GM18499 (cell line): Measurements from ENCODE around the gene TGFB1I1.
A peak's percentile ranks its signal among the peaks of the same experiment; 100 is the strongest.
"Not testable (repeated sequence)": the region's sequence is repeated elsewhere in the genome, so short reads cannot be mapped to it uniquely, and the experiment has no call there.

Source experiments
- ATAC-seq: cut with Tn5 transposase; IDR thresholded peaks from one replicate; pipeline ENCODE4 v1.9.1; 2021; ENCODE audit warnings: moderate number of reproducible peaks; ENCODE audit not compliant: insufficient read depth, unreplicated experiment

Gene TGFB1I1

DNA sequence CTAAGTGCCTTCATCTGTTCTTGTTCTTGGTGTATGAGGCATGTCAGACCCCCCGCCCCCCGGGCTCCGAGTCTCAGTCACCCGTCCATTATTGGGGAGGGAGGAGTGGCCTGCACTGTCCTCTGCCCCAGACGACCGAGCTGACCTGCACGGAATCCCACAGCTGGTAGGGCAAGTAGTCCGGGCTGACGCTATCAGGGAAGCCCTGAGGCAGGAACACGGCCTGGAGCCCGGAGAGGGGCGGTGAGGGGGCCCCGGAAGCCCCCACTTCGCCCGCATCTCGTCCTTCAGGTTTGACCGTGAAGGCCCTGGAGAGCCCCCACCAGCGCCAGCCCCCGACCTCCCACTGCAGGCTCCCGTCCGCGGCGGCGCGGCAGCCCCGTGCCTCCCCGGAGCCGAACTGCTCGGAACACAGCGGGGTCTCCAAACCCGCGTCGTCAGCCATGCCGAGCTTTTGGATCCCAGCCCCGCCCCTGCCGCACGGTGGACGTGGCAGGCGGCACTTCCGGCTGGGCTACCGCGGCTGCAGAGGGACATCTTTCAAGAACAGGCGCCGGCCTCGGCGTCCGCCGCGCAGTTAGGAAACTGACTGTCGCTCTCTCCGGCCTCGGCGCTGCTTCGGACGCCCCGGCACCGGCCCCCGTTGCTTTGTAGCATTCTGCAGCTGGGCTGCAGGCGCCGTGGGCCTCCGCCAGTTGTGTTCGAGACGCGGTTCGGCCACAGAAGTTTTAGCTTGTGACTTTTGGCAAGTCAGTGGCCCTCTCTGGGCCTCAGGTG, 36.2 kb downstream of the TGFB1I1 start, which contains the start of gene RUSF1:
RUSF1 (minus strand) TSS at position 463 of the 777 bp plus-strand sequence; CDS start at position 445, 18 bp downstream.
- ATAC-seq = peak; percentile 66

DNA sequence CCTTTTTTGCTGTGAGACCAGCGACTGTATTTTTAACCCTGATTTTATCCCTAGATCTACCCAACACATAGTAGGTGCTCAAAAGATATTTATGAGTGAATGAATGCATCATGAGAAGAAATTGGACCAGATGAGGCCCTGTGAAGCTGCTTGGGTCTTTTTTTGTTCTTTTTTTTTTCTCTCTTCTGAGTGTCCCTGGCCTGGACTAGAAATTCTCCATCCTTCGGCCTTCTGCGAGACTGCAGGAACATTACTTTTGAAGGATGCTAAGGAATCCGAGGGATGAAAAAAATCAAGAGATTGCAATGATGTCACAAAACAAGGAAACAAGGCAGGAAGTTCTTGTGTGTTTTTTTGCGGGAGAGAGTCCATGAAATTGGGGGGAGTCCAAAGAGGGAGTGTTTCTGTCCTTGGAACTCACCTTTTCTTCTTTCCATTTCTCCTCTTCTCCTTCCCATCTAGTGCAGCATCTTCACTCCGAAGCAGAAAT, 36.8 kb downstream of the TGFB1I1 start:
- no peak for ATAC-seq

DNA sequence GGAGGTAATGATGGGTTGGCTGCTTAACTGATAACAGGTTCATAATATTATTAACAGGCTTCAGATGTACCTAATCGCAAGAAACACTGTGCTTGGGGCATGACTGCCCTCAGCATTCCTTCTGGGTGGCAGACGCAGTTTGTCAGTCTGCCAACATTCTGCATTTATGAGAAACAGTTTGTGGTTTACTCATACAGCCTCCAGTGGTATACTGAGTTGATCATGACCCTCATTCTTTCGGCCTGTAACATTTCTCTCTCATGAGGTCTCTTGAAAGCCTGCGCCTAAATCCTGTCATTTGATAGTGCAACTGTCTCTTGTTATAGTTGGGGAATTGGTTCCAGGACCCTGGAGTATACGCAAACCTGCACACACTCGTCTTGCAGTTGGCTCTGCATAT, 41.2 kb downstream of the TGFB1I1 start:
- ATAC-seq = no peak

DNA sequence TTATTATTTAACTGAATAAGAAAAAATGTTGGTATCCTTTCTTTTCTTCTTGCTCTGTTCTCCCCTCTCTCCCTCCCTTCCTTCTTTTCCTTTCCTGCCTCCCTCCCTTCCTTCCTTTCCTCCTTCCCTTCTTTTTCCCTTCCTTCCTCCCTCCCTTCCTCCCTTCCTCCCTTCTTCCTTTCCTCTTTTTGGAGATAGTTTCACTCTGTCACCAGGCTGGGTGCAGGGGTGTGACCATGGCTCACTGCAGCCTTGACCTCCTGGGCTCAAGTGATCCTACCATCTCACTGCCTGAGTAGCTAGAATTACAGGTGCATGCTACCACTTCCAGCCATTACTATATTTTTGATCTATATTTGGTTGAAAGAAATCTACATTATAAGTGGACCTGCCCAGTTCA, 41.9 kb downstream of the TGFB1I1 start:
- no peak for ATAC-seq

DNA sequence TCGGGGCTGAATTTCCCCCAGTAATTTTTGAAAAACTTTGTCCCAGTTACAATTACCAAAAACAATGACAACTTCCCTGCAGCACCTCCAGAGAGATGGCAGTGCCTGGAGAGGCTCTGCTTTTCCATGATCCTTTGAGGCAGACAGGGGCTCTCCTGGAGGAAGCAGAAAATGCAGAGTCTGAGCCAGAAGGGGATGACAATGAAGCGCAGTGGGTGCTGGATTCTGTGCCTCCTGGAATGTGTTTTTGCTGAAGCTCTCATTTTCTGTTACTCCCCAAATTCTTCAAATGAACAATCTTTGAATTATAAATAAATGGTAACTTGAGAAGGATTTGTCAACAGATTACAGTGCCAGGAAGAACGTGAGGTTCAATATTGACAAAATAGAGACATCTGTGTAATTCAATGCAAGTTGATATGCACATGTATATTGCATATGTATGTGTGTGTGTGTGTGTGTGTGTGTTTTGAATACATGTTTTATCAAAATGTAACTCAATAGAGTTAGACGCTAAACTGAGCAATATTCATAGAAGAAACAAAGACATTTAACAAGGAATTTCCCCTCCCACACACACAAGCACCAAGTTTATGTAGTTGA, 45.9 kb downstream of the TGFB1I1 start:
- no peak for ATAC-seq

DNA sequence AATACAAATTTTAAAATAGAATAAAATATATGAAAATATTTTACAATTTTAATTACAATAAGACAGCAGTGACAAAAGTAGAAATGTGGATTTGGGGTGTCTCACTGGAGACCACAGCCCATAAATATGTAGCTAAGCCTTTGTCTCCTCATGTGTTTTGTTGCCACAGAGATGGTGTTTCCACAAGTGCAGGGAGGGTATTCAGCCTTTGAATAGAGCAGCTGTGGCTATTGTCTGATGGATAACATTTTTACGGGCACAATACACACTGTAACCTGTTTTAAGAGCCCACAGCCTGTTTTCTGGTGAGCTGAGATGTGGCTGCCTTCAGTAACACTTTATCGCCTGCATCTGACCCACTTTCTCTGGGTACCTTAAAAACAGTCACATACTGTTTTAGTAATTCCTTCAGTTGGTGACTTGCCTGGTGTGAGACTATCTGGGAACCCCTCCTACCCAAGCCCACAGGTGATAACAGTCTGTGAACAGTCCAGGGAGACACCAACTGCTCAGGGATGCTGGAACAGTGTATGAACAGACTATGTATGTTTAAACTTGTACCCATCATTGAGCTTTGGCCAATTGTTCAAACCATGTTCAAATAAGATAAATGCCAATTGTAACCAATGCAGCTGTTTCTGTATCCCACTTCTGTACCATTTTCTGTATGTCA, 47.9 kb downstream of the TGFB1I1 start:
- ATAC-seq = no peak

DNA sequence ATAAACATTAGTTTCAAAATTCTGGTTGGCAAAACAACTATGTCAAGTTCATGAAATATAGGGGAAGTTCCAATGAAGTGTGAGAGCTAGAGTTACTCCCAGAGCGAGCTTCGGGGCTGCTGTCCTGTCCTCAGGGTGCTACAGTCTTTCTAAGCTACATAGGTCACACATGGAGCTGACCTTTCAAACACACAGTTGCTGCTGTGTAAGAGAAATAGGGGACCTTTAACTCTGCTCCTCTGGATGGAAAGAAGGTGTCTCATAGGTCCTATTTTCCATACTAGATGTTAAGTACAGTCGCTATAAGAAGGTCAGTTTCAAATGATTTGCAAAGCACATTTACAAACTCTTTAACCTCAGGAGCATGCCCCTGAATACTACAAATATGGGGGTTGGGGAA, 49.4 kb downstream of the TGFB1I1 start:
- ATAC-seq = no peak

DNA sequence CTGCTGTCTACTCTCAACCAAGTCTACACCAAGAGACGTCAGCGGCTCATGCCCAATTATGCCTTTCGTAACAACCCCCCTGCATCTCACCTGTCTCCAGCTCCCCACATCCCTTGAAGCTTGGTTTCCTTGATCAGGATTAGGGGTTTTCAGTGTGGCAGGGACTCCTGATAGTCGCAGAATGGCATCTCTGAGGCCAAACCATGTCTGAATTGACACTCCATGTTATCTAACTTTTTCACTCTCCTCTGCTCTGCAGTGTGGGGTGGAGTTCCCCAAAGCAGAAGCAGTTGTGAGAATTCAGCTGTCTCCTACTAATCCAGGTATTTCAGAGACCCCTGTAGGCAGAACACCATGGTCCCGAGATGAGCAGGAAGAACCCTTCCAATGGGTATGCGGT, 50.1 kb downstream of the TGFB1I1 start:
- ATAC-seq = no peak

DNA sequence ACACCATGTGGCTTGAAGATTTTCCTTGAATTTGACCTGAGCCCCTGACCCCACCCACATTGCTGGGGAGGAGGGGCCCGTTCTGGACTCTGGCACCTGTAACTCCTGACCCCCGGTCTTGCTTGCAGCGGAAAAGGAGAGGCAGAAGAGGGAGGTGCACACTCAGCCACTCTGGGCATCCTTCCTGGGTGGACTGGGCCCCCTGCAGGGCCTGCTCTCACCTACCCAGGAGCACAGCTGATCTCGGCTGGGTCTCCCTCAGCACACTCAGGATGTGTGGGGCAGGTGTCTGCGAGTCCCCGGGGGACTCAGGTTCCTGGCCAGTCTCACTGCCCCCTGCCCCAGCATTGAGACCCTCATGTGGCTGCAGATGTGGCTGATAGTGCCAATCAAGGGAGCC, 51.8 kb downstream of the TGFB1I1 start:
- ATAC-seq = not testable (repeated sequence)

DNA sequence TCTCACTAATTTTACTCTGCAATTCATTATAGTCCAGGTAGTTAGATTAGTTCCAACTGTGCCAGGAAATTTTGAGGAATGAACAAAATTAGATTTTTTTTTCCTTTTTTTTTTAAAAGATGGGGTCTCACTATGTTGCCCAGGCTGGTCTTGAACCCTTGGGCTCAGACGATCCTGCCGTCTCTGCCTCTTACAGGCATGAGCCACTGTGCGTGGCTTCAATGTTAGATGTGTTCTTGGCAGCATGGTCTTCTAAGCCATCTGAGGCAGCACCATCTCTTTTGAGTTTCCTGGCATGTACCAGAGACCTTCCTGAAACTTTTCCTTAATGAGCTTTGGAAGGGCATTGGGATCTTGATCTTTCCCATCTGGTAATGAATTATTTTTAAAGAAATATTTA, 53.2 kb downstream of the TGFB1I1 start:
- no peak for ATAC-seq
